Ishikawa (cell line): ENCODE data around the gene CGGBP1.

Experiments
- TCF12 ChIP-seq: IDR thresholded peaks from 2 replicates; pipeline ENCODE4 v1.6.1; 2012; ENCODE audit warnings: low read depth
- TF ChIP-seq, protein P1 (sequence below): IDR thresholded peaks from 2 replicates; pipeline ENCODE4 v1.6.1; 2012

DNA sequence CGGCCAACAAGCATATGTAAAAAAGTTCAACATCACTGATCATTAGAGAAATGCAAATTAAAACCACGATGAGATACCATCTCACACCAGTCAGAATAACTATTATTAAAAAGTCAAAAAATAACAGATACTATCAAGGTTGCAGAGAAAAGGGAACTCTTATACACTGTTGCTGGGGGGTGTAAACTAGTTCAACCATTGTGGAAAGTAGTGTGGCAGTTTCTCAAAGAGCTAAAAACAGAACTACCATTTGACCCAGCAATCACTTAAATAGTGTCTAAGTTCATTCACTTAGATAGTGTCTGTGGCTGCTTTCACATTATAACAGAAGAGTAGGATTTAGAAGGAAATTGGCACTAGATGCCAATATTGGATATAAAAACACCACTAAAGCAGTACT lies 49.7 kb downstream of the CGGBP1 start:
- TF ChIP-seq, protein P1, sequence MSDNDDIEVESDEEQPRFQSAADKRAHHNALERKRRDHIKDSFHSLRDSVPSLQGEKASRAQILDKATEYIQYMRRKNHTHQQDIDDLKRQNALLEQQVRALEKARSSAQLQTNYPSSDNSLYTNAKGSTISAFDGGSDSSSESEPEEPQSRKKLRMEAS: no peak
- no peak for TF ChIP-seq TCF12
